Neural cell (in vitro differentiated cells): Measurements from ENCODE around the gene SLCO1B3. TPM values are rescaled to one million over a fixed set of nuclear protein-coding genes. Genes with fewer than 3 reads are reported as not detected.

ENCODE experiments used
- H2AFZ ChIP-seq: fragments of 200-600, 300-800 bp; sonication (generic), shearing (Covaris generic); 2 replicates; pipeline ENCODE4 v1.6.0; 2014; ENCODE audit warnings: low read depth, mild to moderate bottlenecking, antibody characterized with exemption, low read length, moderate library complexity
- H3F3A ChIP-seq: fragments of 200-600 bp; shearing (Covaris generic); 2 replicates; pipeline ENCODE4 v1.6.1; 2016; ENCODE audit warnings: mild to moderate bottlenecking, moderate library complexity, mixed read lengths, antibody characterized with exemption, low read length; ENCODE audit not compliant: insufficient read depth, poor library complexity, severe bottlenecking
- H3K27ac ChIP-seq: fragments of 200-600, 300-800 bp; sonication (generic), shearing (Covaris generic); 2 replicates; pipeline ENCODE4 v1.5.1; 2014; ENCODE audit warnings: mild to moderate bottlenecking, low read length, moderate library complexity
- H3K27me3 ChIP-seq: fragments of 300-800, 200-600 bp; sonication (generic), shearing (Covaris generic); 2 replicates; pipeline ENCODE4 v1.6.0; 2014; ENCODE audit warnings: mild to moderate bottlenecking, low read depth, low read length, moderate library complexity; ENCODE audit not compliant: insufficient read depth
- H3K36me3 ChIP-seq: fragments of 300-800, 200-600 bp; sonication (generic), shearing (Covaris generic); 2 replicates; pipeline ENCODE4 v1.5.1; 2014; ENCODE audit warnings: mild to moderate bottlenecking, antibody characterized with exemption, low read length, moderate library complexity; ENCODE audit not compliant: insufficient read depth
- H3K4me2 ChIP-seq: fragments of 300-800, 200-600 bp; sonication (generic), shearing (Covaris generic); 2 replicates; pipeline ENCODE4 v1.6.0; 2014; ENCODE audit warnings: mild to moderate bottlenecking, low read length
- H3K4me3 ChIP-seq: fragments of 300-800, 200-600 bp; sonication (generic), shearing (Covaris generic); 2 replicates; pipeline ENCODE4 v1.5.1; 2014; ENCODE audit warnings: mild to moderate bottlenecking, low read length, moderate library complexity
- H3K79me2 ChIP-seq: fragments of 200-600 bp; shearing (Covaris generic); replicated peaks from 2 replicates; pipeline ENCODE4 v1.6.0; 2014; ENCODE audit warnings: mild to moderate bottlenecking, low read length, moderate library complexity; ENCODE audit not compliant: insufficient read depth
- H3K9ac ChIP-seq: fragments of 300-800, 200-600 bp; sonication (generic), shearing (Covaris generic); 2 replicates; pipeline ENCODE4 v1.6.1; 2016; ENCODE audit warnings: mild to moderate bottlenecking, low read length, mixed read lengths
- H3K9me2 ChIP-seq: fragments of 200-600 bp; shearing (Covaris generic); 2 replicates; pipeline ENCODE4 v1.6.1; 2016; ENCODE audit warnings: mild to moderate bottlenecking, low read length, mixed read lengths; ENCODE audit not compliant: insufficient read depth
- H3K9me3 ChIP-seq: fragments of 200-600, 300-800 bp; sonication (generic), shearing (Covaris generic); 2 replicates; pipeline ENCODE4 v1.6.1; 2016; ENCODE audit warnings: mild to moderate bottlenecking, mixed run types, low read length, moderate library complexity, mixed read lengths
- H4K20me1 ChIP-seq: fragments of 200-600 bp; shearing (Covaris generic); 2 replicates; pipeline ENCODE4 v1.6.1; 2016; ENCODE audit warnings: mild to moderate bottlenecking, mixed run types; ENCODE audit not compliant: insufficient read depth
- CTCF ChIP-seq: fragments of 450-650 bp; IDR thresholded peaks from 2 replicates; pipeline ENCODE4 v1.5.1; 2014; ENCODE audit warnings: antibody characterized with exemption, mild to moderate bottlenecking, moderate library complexity; ENCODE audit not compliant: poor library complexity, severe bottlenecking
- EP300 ChIP-seq: fragments of 450-650 bp; conservative IDR thresholded peaks from 2 replicates; pipeline ENCODE4 v1.6.1; 2014; ENCODE audit warnings: antibody characterized with exemption, mild to moderate bottlenecking, moderate library complexity; ENCODE audit not compliant: poor library complexity, severe bottlenecking
- EZH2 ChIP-seq: fragments of 200-600, 300-800 bp; shearing (Covaris generic), sonication (generic); IDR thresholded peaks from 2 replicates; pipeline ENCODE4 v1.6.1; 2014; ENCODE audit warnings: antibody characterized with exemption, low read length, borderline replicate concordance, mild to moderate bottlenecking; ENCODE audit not compliant: insufficient read depth, poor library complexity, severe bottlenecking
- MXI1 ChIP-seq: fragments of 450-650 bp; conservative IDR thresholded peaks from 2 replicates; pipeline ENCODE4 v1.6.1; 2014; ENCODE audit warnings: antibody characterized with exemption, mild to moderate bottlenecking; ENCODE audit not compliant: poor library complexity, severe bottlenecking
- POLR2AphosphoS5 ChIP-seq: IDR thresholded peaks from 2 replicates; pipeline ENCODE4 v1.6.1; 2012
- RAD21 ChIP-seq: fragments of 450-650 bp; conservative IDR thresholded peaks from 2 replicates; pipeline ENCODE4 v1.6.1; 2014; ENCODE audit warnings: antibody characterized with exemption, mild to moderate bottlenecking, moderate library complexity
- SMC3 ChIP-seq: fragments of 450-650 bp; conservative IDR thresholded peaks from 2 replicates; pipeline ENCODE4 v1.6.1; 2014; ENCODE audit warnings: antibody characterized with exemption, mild to moderate bottlenecking, moderate library complexity; ENCODE audit not compliant: poor library complexity
- TAF1 ChIP-seq: IDR thresholded peaks from 2 replicates; pipeline ENCODE4 v1.6.1; 2012; ENCODE audit warnings: low read depth
- polyA plus RNA-seq: library from polyadenylated mRNA; depleted of rRNA; stranded (reverse); fragments of >200 nt; gene quantifications from 2 replicates; pipeline ENCODE4 v1.2.3, GENCODE V29; 2014
- TF ChIP-seq, protein P1 (sequence below): IDR thresholded peaks from 2 replicates; pipeline ENCODE4 v1.6.1; 2012; ENCODE audit warnings: borderline replicate concordance

The SLCO1B3 gene
- polyA plus RNA-seq, 1 donor from 2014 or later, result not detected

DNA sequence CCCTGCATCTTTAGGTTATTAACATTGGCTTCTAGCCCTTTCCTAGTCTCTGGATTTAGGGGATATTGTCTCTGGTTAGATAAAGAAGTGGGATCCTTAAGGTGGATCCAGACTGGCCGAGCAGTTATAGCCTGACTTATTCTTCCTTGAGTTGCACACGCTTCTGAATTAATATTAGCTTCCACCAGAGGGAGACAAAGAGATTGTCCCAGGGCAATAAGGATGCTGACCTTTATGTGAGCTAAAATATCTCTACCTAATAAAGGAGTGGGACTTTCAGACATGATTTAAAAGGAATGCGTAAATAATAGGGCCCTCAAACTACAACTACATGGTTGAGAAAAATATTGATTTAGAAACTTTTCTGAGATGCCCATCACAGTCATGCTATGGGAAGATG lies 139.7 kb downstream of the SLCO1B3 start:
- no peak overlapping the region for H3K9ac ChIP-seq
- TF ChIP-seq POLR2AphosphoS5, result no peak
- peak; percentile 11 for TF ChIP-seq RAD21
- H3K9me3 ChIP-seq, result no peaks in the 10 kb centered on the region
- H2AFZ ChIP-seq, result no peak overlapping the region
- H3K36me3 ChIP-seq, result no peaks in the 10 kb centered on the region
- no peaks in the 10 kb centered on the region for H3F3A ChIP-seq
- no peak overlapping the region for H3K4me2 ChIP-seq
- H3K9me2 ChIP-seq, result no peaks in the 10 kb centered on the region
- no peaks in the 10 kb centered on the region for H3K27me3 ChIP-seq
- H3K4me3 ChIP-seq, result no peak overlapping the region
- no peaks in the 10 kb centered on the region for H4K20me1 ChIP-seq
- no peaks in the 10 kb centered on the region for H3K79me2 ChIP-seq
- H3K27ac ChIP-seq, result no peak overlapping the region

- Histone ChIP-seq H3K79me2 (no peaks in the 10 kb centered on the region), H3K9me3 (no peaks in the 10 kb centered on the region), H3K9ac (no peak overlapping the region), H3K27ac (no peak overlapping the region), H3K36me3 (no peaks in the 10 kb centered on the region), H2AFZ (no peak overlapping the region), H4K20me1 (no peaks in the 10 kb centered on the region), H3F3A (no peaks in the 10 kb centered on the region), H3K4me2 (no peak overlapping the region), H3K4me3 (no peak overlapping the region), H3K9me2 (no peaks in the 10 kb centered on the region), H3K27me3 (no peaks in the 10 kb centered on the region)
- TF ChIP-seq MXI1 (no peak), EZH2 (no peak), SMC3 (no peak), EP300 (no peak), RAD21 (no peak), POLR2AphosphoS5 (no peak), TAF1 (no peak), CTCF (no peak)
- TF ChIP-seq, protein P1, sequence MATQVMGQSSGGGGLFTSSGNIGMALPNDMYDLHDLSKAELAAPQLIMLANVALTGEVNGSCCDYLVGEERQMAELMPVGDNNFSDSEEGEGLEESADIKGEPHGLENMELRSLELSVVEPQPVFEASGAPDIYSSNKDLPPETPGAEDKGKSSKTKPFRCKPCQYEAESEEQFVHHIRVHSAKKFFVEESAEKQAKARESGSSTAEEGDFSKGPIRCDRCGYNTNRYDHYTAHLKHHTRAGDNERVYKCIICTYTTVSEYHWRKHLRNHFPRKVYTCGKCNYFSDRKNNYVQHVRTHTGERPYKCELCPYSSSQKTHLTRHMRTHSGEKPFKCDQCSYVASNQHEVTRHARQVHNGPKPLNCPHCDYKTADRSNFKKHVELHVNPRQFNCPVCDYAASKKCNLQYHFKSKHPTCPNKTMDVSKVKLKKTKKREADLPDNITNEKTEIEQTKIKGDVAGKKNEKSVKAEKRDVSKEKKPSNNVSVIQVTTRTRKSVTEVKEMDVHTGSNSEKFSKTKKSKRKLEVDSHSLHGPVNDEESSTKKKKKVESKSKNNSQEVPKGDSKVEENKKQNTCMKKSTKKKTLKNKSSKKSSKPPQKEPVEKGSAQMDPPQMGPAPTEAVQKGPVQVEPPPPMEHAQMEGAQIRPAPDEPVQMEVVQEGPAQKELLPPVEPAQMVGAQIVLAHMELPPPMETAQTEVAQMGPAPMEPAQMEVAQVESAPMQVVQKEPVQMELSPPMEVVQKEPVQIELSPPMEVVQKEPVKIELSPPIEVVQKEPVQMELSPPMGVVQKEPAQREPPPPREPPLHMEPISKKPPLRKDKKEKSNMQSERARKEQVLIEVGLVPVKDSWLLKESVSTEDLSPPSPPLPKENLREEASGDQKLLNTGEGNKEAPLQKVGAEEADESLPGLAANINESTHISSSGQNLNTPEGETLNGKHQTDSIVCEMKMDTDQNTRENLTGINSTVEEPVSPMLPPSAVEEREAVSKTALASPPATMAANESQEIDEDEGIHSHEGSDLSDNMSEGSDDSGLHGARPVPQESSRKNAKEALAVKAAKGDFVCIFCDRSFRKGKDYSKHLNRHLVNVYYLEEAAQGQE, result no peak
Observed at GRCh38 chr12:20963303-20963702, 152.8 kb downstream of the SLCO1B3 start.

GRCh38 chr12:20963762-20964161 lies 153.3 kb downstream of the SLCO1B3 start:
- H4K20me1 ChIP-seq, result no peaks in the 10 kb centered on the region
- H3K9me2 ChIP-seq, result no peaks in the 10 kb centered on the region
- H3K4me2 ChIP-seq, result no peak overlapping the region
- TF ChIP-seq, protein P1, result no peak
- TF ChIP-seq EZH2, result no peak
- H3K9ac ChIP-seq, result no peak overlapping the region
- no peaks in the 10 kb centered on the region for H3K36me3 ChIP-seq
- H3K27me3 ChIP-seq, result no peaks in the 10 kb centered on the region
- H2AFZ ChIP-seq, result no peak overlapping the region
- no peaks in the 10 kb centered on the region for H3K9me3 ChIP-seq
- H3K4me3 ChIP-seq, result no peak overlapping the region
- H3K27ac ChIP-seq, result no peak overlapping the region
- H3F3A ChIP-seq, result no peaks in the 10 kb centered on the region
- no peaks in the 10 kb centered on the region for H3K79me2 ChIP-seq
